Ramos (cell line): ENCODE data around the gene MTR.

Experiments used
- in situ Hi-C: fragments of 300-500 bp; cut with MboI; formaldehyde crosslinking; loops from one replicate; pipeline ENCODE4 v1.14.3; 2022; ENCODE audit warnings: low sequenced_read_pairs; ENCODE audit not compliant: unreplicated experiment

Gene MTR

GRCh38 chr1:236795035-236795756, at the start of gene MTR:
Gene MTR (plus strand): TSS chr1:236795292. CDS start chr1:236795704, 412 bp downstream.
- in situ Hi-C loops, result no loop called here

GRCh38 chr1:236746785-236747184, 48.3 kb upstream of the MTR start:
- in situ Hi-C loops, result no loop called here

GRCh38 chr1:236747311-236747985, 47.6 kb upstream of the MTR start:
- in situ Hi-C loops, result no loop called here

GRCh38 chr1:236748268-236748870, 46.7 kb upstream of the MTR start:
- in situ Hi-C loops, result no loop called here

- in situ Hi-C loops, result loop anchor here (10.0 to 25.0 kb wide), 2 partner anchors 624 to 811 kb away; no protein-coding TSS in a partner anchor
These were observed 44.2 kb upstream of the MTR start for GRCh38 chr1:236750928-236751327.

GRCh38 chr1:236751385-236751784, 43.7 kb upstream of the MTR start:
- in situ Hi-C loops, result loop anchor here (10.0 to 25.0 kb wide), 2 partner anchors 623 to 811 kb away; no protein-coding TSS in a partner anchor

GRCh38 chr1:236751935-236752334, 43.2 kb upstream of the MTR start:
- in situ Hi-C loops, result loop anchor here (10.0 to 25.0 kb wide), 2 partner anchors 623 to 810 kb away; no protein-coding TSS in a partner anchor

GRCh38 chr1:236753516-236753915, 41.6 kb upstream of the MTR start:
- in situ Hi-C loops, result loop anchor here (10.0 to 25.0 kb wide), 2 partner anchors 621 to 809 kb away; no protein-coding TSS in a partner anchor

GRCh38 chr1:236753964-236754363, 41.1 kb upstream of the MTR start:
- in situ Hi-C loops, result loop anchor here (10.0 to 25.0 kb wide), 2 partner anchors 621 to 808 kb away; no protein-coding TSS in a partner anchor

GRCh38 chr1:236754525-236755210, 40.4 kb upstream of the MTR start:
- in situ Hi-C loops, result loop anchor here (10.0 to 25.0 kb wide), 2 partner anchors 620 to 808 kb away; no protein-coding TSS in a partner anchor

- in situ Hi-C loops, result loop anchor here (10.0 to 25.0 kb wide), 2 partner anchors 617 to 805 kb away; no protein-coding TSS in a partner anchor
These were observed 37.5 kb upstream of the MTR start for GRCh38 chr1:236757640-236758039.

- in situ Hi-C loops, result loop anchor here (10.0 to 25.0 kb wide), 2 partner anchors 615 to 803 kb away; no protein-coding TSS in a partner anchor
These were observed 35.7 kb upstream of the MTR start for GRCh38 chr1:236759252-236759859.

GRCh38 chr1:236760480-236760879, 34.6 kb upstream of the MTR start:
- in situ Hi-C loops, result loop anchor here (25.0 kb wide), 1 partner anchor 802 kb away; no protein-coding TSS in a partner anchor

- in situ Hi-C loops, result loop anchor here (25.0 kb wide), 1 partner anchor 801 kb away; no protein-coding TSS in a partner anchor
These were observed 34.1 kb upstream of the MTR start for GRCh38 chr1:236760986-236761385.

- in situ Hi-C loops, result loop anchor here (25.0 kb wide), 1 partner anchor 801 kb away; no protein-coding TSS in a partner anchor
These were observed 33.5 kb upstream of the MTR start for GRCh38 chr1:236761397-236762132.

GRCh38 chr1:236762410-236762809, 32.7 kb upstream of the MTR start:
- in situ Hi-C loops, result loop anchor here (25.0 kb wide), 1 partner anchor 800 kb away; no protein-coding TSS in a partner anchor

GRCh38 chr1:236765831-236766230, 29.3 kb upstream of the MTR start:
- in situ Hi-C loops, result loop anchor here (25.0 kb wide), 1 partner anchor 796 kb away; no protein-coding TSS in a partner anchor

- in situ Hi-C loops, result loop anchor here (25.0 kb wide), 1 partner anchor 796 kb away; no protein-coding TSS in a partner anchor
These were observed 28.6 kb upstream of the MTR start for GRCh38 chr1:236766506-236766905.
